GM21528 (cell line): ENCODE measurements around the gene PLP1.
"Not testable (repeated sequence)": the region's sequence is repeated elsewhere in the genome, so short reads cannot be mapped to it uniquely, and the experiment has no call there.

ENCODE experiments used
- ATAC-seq: cut with Tn5 transposase; IDR thresholded peaks from one replicate; pipeline ENCODE4 v1.9.1; 2021; ENCODE audit warnings: mild to moderate bottlenecking, moderate library complexity; ENCODE audit not compliant: unreplicated experiment, low FRiP score

PLP1 gene

GRCh38 chrX:103780336-103781061 lies 3.9 kb downstream of the PLP1 start:
- no peak for ATAC-seq

DNA sequence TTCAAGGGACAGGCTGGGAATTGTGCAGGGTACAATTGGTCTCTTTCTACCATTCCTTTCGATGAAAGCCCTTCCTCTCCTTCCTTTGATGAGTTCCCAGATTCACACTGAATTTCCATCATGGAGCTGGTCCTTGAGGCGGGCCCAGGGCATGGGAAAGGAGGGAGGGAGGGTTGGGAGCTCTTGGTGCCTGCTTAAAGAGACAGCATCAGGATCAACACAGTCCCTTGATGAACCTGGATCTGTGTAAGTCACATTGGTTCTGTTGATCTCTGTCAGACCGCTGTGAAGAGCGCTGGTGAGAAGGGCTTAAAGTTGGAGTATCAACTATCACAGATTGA lies 4.4 kb downstream of the PLP1 start:
- ATAC-seq = no peak

DNA sequence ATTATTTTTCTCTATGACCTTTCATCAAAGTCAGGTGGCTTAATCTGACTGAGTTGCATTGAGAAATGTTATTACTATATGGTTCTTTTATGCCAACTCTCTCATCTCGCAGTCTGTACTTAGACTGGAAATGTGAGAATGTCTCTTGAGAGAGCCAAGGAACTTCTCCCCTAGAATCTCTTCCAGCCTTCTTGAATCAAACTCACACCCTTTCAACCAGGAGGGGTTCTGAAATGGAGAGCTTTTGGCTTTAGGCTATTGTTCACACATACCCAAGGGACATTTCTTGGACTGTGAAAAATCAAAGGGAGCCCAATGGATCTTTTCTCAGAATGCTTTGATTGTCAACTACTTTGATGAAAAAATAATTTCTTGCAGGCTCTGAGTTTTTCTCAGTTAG lies 5.1 kb downstream of the PLP1 start:
- no peak for ATAC-seq

DNA sequence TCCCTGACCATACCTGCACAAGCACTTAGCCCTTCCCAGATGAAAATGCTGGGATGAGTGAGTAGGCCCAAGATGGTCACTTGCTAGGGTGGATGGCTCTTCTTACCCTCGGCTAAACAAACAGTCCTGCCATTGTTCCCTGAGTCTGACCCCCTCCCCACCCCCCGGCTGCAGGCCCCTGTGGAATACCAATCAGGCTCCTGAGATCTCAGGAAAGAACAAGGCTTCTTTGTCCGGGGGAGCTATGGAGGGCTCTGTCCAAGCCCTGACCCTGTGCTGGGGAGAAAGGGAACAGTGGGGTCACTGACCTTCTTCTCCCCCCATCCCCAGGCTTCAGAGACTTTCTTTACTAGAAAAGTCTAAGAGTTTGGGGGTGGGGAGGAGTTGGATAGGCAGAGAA lies 6.0 kb downstream of the PLP1 start:
- no peak for ATAC-seq

DNA sequence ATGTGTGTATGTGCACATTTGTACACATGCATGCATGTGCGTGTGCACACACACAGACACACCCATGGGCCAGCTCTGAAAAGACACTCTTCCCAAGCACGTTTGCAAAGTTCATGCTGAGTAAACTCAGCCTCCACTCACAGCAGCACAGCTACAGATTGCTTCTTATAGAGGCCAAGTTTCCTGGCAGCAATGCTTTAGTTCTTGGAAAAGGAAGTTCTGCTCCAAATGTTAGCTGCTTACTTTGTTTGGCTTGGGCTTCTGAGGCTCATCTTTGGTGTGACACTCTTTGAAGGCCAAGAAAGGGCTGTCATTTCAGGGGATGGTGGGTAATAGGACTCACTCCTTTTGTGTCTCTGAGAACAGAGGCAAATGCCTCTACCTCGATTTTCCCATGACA lies 6.6 kb downstream of the PLP1 start:
- no peak for ATAC-seq

DNA sequence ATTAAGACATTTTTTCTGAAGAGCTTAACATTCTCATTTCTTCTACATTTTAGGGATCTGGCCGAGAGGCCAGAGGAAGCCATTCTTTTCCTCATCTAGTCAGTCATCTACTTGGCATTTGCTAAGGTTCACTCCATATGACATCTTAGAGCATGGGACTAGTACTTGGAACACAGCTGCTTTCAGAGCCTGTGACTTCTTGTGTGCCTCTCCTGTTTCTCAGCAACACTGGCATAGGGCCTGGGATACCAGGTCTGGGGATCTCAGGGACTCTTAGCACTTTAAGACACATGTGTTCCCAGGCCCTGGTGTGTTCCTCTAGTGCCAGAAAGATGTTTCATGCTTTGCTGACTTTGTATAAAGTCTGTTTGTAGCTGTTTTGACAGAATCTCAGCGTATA lies 7.3 kb downstream of the PLP1 start:
- ATAC-seq = no peak

DNA sequence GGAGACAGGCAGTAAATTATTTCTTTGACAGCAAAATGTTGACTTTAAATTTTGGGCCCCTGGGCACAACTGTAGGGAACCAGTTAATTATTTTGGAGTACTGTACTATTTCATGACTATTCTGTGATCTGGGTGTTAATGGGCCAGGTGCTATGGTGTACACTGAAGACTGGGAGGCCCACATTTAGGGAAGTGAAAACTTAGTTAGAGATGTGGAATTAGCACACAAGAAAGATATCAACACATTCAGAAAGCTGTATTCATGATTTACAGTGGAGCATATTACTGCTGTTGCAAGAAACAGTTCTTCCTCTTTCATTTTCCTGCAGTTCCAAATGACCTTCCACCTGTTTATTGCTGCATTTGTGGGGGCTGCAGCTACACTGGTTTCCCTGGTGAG lies 12.4 kb downstream of the PLP1 start:
- peak; percentile 89 for ATAC-seq

DNA sequence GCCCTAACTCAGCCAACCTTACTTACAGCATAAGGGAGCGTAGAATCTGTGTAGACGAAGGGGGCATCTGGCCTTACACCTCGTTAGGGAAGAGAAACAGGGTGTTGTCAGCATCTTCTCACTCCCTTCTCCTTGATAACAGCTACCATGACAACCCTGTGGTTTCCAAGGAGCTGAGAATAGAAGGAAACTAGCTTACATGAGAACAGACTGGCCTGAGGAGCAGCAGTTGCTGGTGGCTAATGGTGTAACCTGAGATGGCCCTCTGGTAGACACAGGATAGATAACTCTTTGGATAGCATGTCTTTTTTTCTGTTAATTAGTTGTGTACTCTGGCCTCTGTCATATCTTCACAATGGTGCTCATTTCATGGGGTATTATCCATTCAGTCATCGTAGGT lies 14.6 kb downstream of the PLP1 start:
- ATAC-seq = no peak

DNA sequence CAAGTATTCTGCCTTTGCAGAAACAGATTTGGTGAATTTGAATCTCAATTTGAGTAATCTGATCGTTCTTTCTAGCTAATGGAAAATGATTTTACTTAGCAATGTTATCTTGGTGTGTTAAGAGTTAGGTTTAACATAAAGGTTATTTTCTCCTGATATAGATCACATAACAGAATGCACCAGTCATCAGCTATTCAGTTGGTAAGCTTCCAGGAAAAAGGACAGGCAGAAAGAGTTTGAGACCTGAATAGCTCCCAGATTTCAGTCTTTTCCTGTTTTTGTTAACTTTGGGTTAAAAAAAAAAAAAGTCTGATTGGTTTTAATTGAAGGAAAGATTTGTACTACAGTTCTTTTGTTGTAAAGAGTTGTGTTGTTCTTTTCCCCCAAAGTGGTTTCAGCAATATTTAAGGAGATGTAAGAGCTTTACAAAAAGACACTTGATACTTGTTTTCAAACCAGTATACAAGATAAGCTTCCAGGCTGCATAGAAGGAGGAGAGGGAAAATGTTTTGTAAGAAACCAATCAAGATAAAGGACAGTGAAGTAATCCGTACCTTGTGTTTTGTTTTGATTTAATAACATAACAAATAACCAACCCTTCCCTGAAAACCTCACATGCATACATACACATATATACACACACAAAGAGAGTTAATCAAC lies 15.3 kb downstream of the PLP1 start:
- ATAC-seq = no peak

GRCh38 chrX:103792916-103793544 lies 16.4 kb downstream of the PLP1 start:
- no peak for ATAC-seq

DNA sequence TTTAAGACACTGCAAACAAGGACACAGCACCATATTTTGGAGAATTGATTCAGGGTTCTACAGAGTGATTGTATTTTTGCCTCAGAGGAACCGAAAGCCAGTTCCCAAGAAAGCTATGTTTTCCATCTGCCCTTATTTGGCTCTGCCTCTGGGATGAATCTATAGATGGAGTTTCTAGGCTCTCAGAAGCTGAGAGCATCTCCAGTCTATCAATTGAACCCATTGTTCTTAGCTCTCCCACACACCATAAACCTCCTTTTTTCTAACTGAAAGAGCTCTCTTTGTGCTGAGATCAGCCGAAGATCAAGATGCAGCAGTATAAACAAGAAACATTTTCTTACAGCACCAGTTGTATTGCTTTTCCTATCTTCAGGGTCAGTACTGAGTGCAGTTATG lies 16.9 kb downstream of the PLP1 start:
- ATAC-seq = no peak

DNA sequence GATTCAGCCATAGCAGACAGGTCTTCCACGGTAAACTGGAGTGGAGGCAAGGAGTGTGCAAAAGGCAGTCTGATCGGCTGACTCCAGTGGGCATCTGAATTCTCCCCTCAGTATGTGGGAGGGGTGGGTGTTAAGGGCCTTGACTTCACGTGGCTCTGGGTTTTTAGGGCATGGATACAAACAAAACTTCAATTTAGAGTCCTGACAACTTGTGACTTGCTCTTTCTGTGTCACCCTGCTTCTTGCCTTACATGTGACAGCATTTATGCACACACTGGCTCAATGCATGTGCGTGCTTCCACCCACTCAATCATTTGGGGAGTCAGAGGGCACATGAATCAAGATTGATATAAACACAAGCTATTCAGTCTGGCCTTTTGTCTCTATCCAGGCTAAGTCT lies 17.5 kb downstream of the PLP1 start:
- no peak for ATAC-seq

DNA sequence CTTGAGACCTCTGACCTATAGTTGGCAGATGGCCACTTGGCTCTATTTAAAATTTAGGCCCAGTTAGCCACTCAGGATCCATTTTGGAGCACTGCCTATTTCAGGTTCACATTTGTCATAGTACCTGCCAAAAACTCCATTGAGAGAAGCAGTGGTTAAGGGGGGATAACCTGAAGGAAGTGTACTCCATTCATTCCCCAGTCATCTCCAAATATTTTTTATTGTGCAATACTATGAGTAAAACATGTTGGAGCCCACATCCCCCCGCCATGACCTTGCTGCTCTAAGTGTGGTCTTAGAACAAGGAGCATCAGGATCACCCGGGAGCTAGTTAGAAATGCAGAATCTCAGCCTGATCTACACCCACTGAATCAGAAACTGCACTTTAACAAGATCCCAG lies 21.1 kb downstream of the PLP1 start:
- ATAC-seq = no peak

GRCh38 chrX:103800318-103800717 lies 23.7 kb downstream of the PLP1 start:
- no peak for ATAC-seq

DNA sequence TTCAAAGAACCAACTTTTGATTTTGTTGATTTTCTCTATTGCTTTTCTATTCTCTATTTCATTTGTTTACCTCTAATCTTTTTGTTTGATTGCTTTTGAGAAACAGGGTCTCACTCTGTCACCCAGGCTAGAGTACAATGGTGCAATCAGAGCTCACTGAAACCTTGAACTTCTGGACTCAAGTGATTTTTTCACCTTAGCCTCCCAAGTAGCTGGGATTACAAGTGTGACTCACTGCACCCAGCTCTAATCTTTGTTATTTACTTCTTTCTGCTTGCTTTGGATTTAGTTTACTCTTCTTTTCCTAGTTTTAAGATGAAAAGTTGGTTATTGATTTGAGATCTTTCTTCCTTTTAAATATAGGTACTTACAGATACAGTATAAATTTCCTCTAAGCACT lies 29.2 kb downstream of the PLP1 start:
- ATAC-seq = no peak

DNA sequence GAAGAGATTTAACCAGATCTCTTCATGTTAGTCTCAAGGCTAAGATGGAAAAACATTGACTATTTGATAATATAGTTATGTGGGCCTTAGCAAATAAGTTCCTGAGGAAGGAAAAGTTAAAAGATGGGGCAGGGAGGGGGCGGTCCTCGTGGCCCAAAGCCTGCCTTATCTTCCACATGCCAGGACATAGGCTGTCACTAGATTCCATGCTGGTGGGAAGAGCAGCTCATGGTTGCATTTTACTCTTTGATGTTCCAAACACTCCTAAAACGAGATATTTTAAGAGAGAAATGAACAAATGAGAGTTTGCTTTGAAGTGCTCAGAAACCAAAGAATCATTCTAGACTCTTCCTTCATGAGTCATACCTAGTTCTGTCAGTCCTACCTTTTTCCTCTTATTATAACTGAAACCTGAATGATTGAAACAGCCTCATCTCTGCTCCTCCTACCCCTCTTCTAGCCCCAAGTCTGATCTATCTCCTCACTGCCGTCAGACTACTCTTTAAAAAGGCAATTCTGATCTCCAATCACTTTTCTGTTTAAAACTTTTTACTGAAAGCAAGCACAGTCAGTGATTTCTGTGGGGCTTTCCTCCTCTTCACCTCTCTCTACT lies 30.3 kb downstream of the PLP1 start:
- no peak for ATAC-seq

DNA sequence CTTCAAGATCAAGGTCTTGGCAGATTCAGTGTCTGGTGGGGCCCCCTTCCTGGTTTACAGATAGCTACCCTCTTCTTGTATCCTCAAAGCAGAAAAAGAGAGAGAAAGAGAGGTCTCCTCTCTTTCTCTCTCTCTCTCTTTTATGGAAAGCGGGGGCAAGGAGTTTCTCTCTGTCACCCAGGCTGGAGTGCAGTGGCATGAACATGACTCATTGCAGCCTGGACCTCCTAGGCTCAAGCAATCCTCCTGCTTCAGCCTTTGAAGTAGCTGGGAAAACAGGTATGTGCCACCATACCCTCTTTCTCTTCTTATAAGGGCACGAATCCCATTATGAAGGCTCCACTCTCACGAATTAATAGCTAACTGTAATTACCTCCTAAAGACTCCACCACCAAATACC lies 35.2 kb downstream of the PLP1 start:
- no peak for ATAC-seq

DNA sequence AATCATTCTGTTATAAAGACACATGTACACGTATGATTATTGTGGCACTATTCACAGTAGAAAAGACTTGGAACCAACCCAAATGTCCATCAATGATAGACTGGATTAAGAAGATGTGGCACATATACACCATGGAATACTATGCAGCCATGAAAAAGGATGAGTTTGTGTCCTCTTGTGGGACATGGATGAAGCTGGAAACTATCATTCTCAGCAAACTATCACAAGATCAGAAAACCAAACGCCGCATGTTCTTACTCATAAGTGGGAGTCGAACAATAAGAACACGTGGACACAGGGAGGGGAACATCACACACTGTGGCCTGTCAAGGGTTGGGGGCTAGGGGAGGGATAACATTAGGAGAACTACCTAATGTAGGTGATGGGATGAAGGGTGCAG lies 40.5 kb downstream of the PLP1 start:
- ATAC-seq = not testable (repeated sequence)

DNA sequence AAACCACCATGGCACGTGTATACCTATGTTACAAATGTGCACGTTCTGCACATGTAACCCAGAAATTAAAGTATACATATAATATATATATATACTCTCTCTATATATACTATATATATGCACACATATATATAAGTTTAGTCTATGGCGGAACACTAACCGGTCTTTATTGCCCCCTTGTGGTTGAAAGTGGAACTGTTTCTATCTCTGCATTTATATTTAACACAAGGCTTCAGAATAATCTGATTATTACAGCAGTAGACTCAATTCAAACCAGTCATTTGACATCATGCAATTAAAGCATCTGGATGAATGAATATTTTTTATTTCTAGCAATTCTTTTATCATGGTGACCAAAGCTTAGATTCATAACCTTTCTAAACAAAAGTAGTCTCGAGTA lies 40.9 kb downstream of the PLP1 start:
- ATAC-seq = no peak

GRCh38 chrX:103818842-103819619 lies 42.4 kb downstream of the PLP1 start:
- no peak for ATAC-seq

DNA sequence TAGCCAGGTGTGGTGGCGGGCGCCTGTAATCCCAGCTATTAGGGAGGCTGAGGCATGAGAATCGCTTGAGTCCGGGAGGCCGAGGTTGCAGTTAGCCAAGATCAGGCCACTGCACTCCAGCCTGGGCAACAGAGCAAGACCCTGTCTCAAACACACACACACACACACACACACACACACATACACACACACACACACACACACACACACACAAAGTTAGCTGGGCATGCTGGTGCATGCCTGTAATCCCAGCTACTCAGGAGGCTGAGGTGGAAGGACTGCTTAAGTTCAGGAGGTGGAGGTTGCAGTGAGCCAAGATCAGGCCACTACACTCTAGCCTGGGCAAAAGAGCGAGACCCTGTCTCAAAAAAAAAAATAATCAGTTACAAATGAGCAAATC lies 44.2 kb downstream of the PLP1 start:
- ATAC-seq = not testable (repeated sequence)
